ENCODE measurements around the gene WDR86.

DNA sequence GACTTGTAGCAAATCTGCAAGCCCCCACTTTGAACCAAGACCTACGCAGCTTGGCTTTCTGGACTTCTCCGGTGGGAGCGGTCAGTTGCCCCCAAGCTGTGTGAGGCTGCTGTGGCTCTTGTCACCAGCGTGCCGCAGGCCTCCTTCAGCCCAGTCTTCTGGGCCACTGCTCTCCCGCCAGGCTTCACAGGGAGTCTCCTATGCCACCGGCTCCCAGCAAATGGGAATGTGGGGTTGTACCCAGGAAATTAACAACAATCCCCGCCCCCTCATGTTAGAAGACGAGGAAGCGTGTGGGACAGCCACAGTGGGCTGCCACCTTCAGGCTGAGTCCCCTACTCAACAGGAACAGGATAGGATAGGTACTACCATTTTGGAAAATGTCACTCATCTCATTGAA, 4.2 kb downstream of the WDR86 start:
- TF ChIP-seq POLR2A (IDR thresholded peaks at IDR 0.05; ENCODE audit: low read depth, low read length) (no peak), POLR2AphosphoS5 (IDR thresholded peaks at IDR 0.05; ENCODE audit: low read depth, low read length) (no peak), PAX5 (IDR thresholded peaks at IDR 0.05; ENCODE audit: insufficient read depth, low read length, severe bottlenecking) (no peak)
